PFSK-1 (cell line): ENCODE data around the gene CPB2.

ENCODE experiments used
- POLR2AphosphoS5 ChIP-seq: IDR thresholded peaks from 2 replicates; pipeline ENCODE4 v1.6.1; 2012; ENCODE audit warnings: low read depth, mild to moderate bottlenecking, control low read depth, low read length, moderate library complexity
- REST ChIP-seq, 2 experiments: IDR thresholded peaks; 2 replicates each; pipeline versions ENCODE4 v1.6.1 to v1.8.0; 2011 to 2012; ENCODE audit warnings: low read depth in 2 of 2, low read length in 2 of 2, control low read depth in 1 of 2, inconsistent platforms in 1 of 2, mild to moderate bottlenecking in 1 of 2, moderate library complexity in 1 of 2; ENCODE audit not compliant: insufficient read depth in 1 of 2
- TAF1 ChIP-seq: IDR thresholded peaks from 2 replicates; pipeline ENCODE4 v1.6.1; 2012; ENCODE audit warnings: low read length, control low read depth, borderline replicate concordance; ENCODE audit not compliant: insufficient read depth

- TF ChIP-seq REST (IDR thresholded peaks at IDR 0.05; ENCODE audit: insufficient read depth in 1 of 2, low read depth in 2 of 2, low read length in 2 of 2) (no peak), POLR2AphosphoS5 (no peak), TAF1 (no peak)
Measured at GRCh38 chr13:46152627-46153328, 47.9 kb upstream of the CPB2 start.
